Stimulated activated CD4-positive, alpha-beta T cell treated with anti-CD3 and anti-CD28 coated beads, Interleukin-2, amount 100 ng/mL, for 48 hours (primary cell): Measurements from ENCODE around the gene PPFIA2.
"Not testable (repeated sequence)": the region's sequence is repeated elsewhere in the genome, so short reads cannot be mapped to it uniquely, and the experiment has no call there.

Source experiments
- DNase-seq, 2 donors: peaks; one replicate each; pipeline ENCODE4 v3.0.0-alpha.2; 2020

The PPFIA2 gene

GRCh38 chr12:81255947-81256346 lies 503.2 kb downstream of the PPFIA2 start:
- DNase-seq = no peak

GRCh38 chr12:81255456-81255855 lies 503.7 kb downstream of the PPFIA2 start:
- no peak for DNase-seq

GRCh38 chr12:81253360-81253759 lies 505.8 kb downstream of the PPFIA2 start:
- no peak for DNase-seq

GRCh38 chr12:81252228-81252627 lies 506.9 kb downstream of the PPFIA2 start:
- no peak for DNase-seq

- DNase-seq = no peak
Observed at GRCh38 chr12:81249976-81250375, 509.2 kb downstream of the PPFIA2 start.

- DNase-seq = no peak
Observed at GRCh38 chr12:81245907-81246570, 513.1 kb downstream of the PPFIA2 start.

- DNase-seq = no peak
Observed at GRCh38 chr12:81245458-81245857, 513.7 kb downstream of the PPFIA2 start.

GRCh38 chr12:81231574-81232368 lies 527.4 kb downstream of the PPFIA2 start:
- DNase-seq = no peak

- no peak for DNase-seq
Observed at GRCh38 chr12:81229759-81230158, 529.4 kb downstream of the PPFIA2 start.

- no peak for DNase-seq
Observed at GRCh38 chr12:81224626-81225025, 534.5 kb downstream of the PPFIA2 start.

GRCh38 chr12:81222846-81223592 lies 536.1 kb downstream of the PPFIA2 start:
- DNase-seq = no peak

GRCh38 chr12:81221681-81222080 lies 537.5 kb downstream of the PPFIA2 start:
- DNase-seq = no peak

- no peak for DNase-seq
Observed at GRCh38 chr12:81216739-81217138, 542.4 kb downstream of the PPFIA2 start.

- DNase-seq = no peak
Observed at GRCh38 chr12:81212996-81213696, 546.0 kb downstream of the PPFIA2 start.

- no peak for DNase-seq
Observed at GRCh38 chr12:81211306-81211705, 547.8 kb downstream of the PPFIA2 start.

GRCh38 chr12:81209772-81210225 lies 549.4 kb downstream of the PPFIA2 start:
- not testable (repeated sequence) for DNase-seq

GRCh38 chr12:81209012-81209411 lies 550.1 kb downstream of the PPFIA2 start:
- DNase-seq = no peak

- DNase-seq = no peak
Observed at GRCh38 chr12:81208187-81208911, 550.8 kb downstream of the PPFIA2 start.
